GM19239 (cell line): Measurements from ENCODE around the gene ZCRB1.
"Not testable (repeated sequence)": the region's sequence is repeated elsewhere in the genome, so short reads cannot be mapped to it uniquely, and the experiment has no call there.

ENCODE experiments used
- DNase-seq: peaks from one replicate; pipeline ENCODE4 v3.0.0; 2011; ENCODE audit warnings: low spot score; ENCODE audit not compliant: insufficient read length
- FAIRE-seq: peaks from 2 replicates; lab custom pipeline; 2011; peaks lifted over from hg19 to GRCh38; lab: Jason Lieb, UNC

Gene ZCRB1

GRCh38 chr12:42325653-42326474, at the start of gene ZCRB1, which contains the start of gene PPHLN1:
ZCRB1 (minus strand) TSS chr12:42326094; CDS start chr12:42324102, 1,992 bp downstream.
PPHLN1 (plus strand) TSS chr12:42326167; CDS start chr12:42335903, 9,736 bp downstream.
- DNase-seq (peak; percentile 46), FAIRE-seq (peak; percentile 77)

- no peak for DNase-seq
- no peak for FAIRE-seq
Observed at GRCh38 chr12:42373669-42374068, 47.8 kb upstream of the ZCRB1 start.

GRCh38 chr12:42372154-42372791, 46.4 kb upstream of the ZCRB1 start:
- peak; percentile 13 for DNase-seq
- FAIRE-seq = peak; percentile 89

- DNase-seq (no peak), FAIRE-seq (no peak)
Observed at GRCh38 chr12:42370013-42370412, 44.1 kb upstream of the ZCRB1 start.

GRCh38 chr12:42365486-42365885, 39.6 kb upstream of the ZCRB1 start:
- no peak for DNase-seq
- no peak for FAIRE-seq

- DNase-seq (no peak), FAIRE-seq (no peak)
Observed at GRCh38 chr12:42364692-42365091, 38.8 kb upstream of the ZCRB1 start.

- DNase-seq (no peak), FAIRE-seq (peak; percentile 21)
Observed at GRCh38 chr12:42362647-42363260, 36.9 kb upstream of the ZCRB1 start.

GRCh38 chr12:42361909-42362646, 36.2 kb upstream of the ZCRB1 start:
- FAIRE-seq (peak; percentile 49), DNase-seq (no peak)

- DNase-seq (peak; percentile 18), FAIRE-seq (peak; percentile 90)
Observed at GRCh38 chr12:42360747-42361403, 35.0 kb upstream of the ZCRB1 start.

- DNase-seq (no peak), FAIRE-seq (peak; percentile 71)
Observed at GRCh38 chr12:42356344-42356743, 30.4 kb upstream of the ZCRB1 start.

- DNase-seq, FAIRE-seq: not testable (repeated sequence)
Observed at GRCh38 chr12:42350021-42350407, 24.1 kb upstream of the ZCRB1 start.

GRCh38 chr12:42349119-42350020, 23.5 kb upstream of the ZCRB1 start:
- not testable (repeated sequence) for FAIRE-seq, DNase-seq

GRCh38 chr12:42346403-42347002, 20.6 kb upstream of the ZCRB1 start:
- peak; percentile 74 for FAIRE-seq
- DNase-seq = no peak

GRCh38 chr12:42343721-42344120, 17.8 kb upstream of the ZCRB1 start:
- DNase-seq (no peak), FAIRE-seq (peak; percentile 18)

GRCh38 chr12:42342028-42342427, 16.1 kb upstream of the ZCRB1 start:
- FAIRE-seq = no peak
- DNase-seq = no peak

- DNase-seq = no peak
- FAIRE-seq = no peak
Observed at GRCh38 chr12:42338280-42338679, 12.4 kb upstream of the ZCRB1 start.

- DNase-seq (no peak), FAIRE-seq (no peak)
Observed at GRCh38 chr12:42336286-42336685, 10.4 kb upstream of the ZCRB1 start.
